Left lung (tissue), 10 donors: ENCODE data around the gene NRTN. TPM values are rescaled to one million over a fixed set of nuclear protein-coding genes. Genes with fewer than 3 reads are reported as not detected.
"Not testable (repeated sequence)": the region's sequence is repeated elsewhere in the genome, so short reads cannot be mapped to it uniquely, and the experiment has no call there.

Source experiments
- ATAC-seq: fragments of 200-7000 bp; cut with Tn5 transposase; one replicate; pipeline ENCODE4 v1.9.1; 2020; ENCODE audit warnings: moderate library complexity
- DNase-seq, 4 donors: peaks; one replicate each; pipeline ENCODE4 v3.0.0-alpha.2; 2013 to 2020
- H3K27ac ChIP-seq, 2 donors: fragments of 200-600 bp; sonication (generic) in 1 of 2; one replicate each; pipeline versions ENCODE4 v1.5.0 to v1.8.0; 2020 to 2021
- H3K27me3 ChIP-seq, 2 donors: fragments of 200-600 bp; sonication (generic) in 1 of 2; one replicate each; pipeline versions ENCODE4 v1.5.0 to v1.8.0; 2020 to 2021
- H3K36me3 ChIP-seq, 2 donors: fragments of 200-600 bp; sonication (generic) in 1 of 2; one replicate each; pipeline versions ENCODE4 v1.5.0 to v1.8.0; 2020 to 2021
- H3K4me1 ChIP-seq, 2 donors: fragments of 200-600 bp; one replicate each; pipeline ENCODE4 v1.8.0; 2021
- H3K4me3 ChIP-seq, 2 donors: fragments of 200-600 bp; sonication (generic) in 1 of 2; one replicate each; pipeline versions ENCODE4 v1.5.0 to v1.8.0; 2020 to 2021; ENCODE audit warnings: mild to moderate bottlenecking in 1 of 2
- H3K9me3 ChIP-seq, 2 donors: fragments of 200-600 bp; sonication (generic) in 1 of 2; one replicate each; pipeline versions ENCODE4 v1.5.0 to v1.8.0; 2020 to 2021
- CTCF ChIP-seq, 2 donors: fragments of 200-600 bp; sonication (generic) in 1 of 2; IDR thresholded peaks; one replicate each; pipeline versions ENCODE4 v1.5.0 to v1.8.0; 2021; ENCODE audit warnings: antibody characterized with exemption in 2 of 2
- intact Hi-C, 2 donors: fragments of 100-400 bp; cut with DNase I; formaldehyde crosslinking; loops; one replicate each; pipeline versions ENCODE4 v1.11.2 to v1.14.2; 2022
- polyA plus RNA-seq, 6 donors: library from polyadenylated mRNA; unstranded; fragments of 120-200 nt; gene quantifications; one replicate each; pipeline ENCODE4 v1.2.1, GENCODE V29; 2013; ENCODE audit not compliant: insufficient read length in 6 of 6
- total RNA-seq, 2 donors: library from RNA; stranded (reverse); fragmentation: NEBNext Ultra II Directional; extraction: Animal tissue kit (Norgen Biotek cat#: 25700); gene quantifications; one replicate each; pipeline ENCODE4 v1.2.1, GENCODE V29; 2021
- donor health status: DM: no; HTN: yes; CAD: no.
- donor health status: DM: no; HTN: no; CAD: no.

The NRTN gene
- total and polyA plus RNA-seq, 8 donors: 0.93 to 1.9 (median 1.5) TPM

- intact Hi-C loops: no loop called here
- DNase-seq: no peak
- H3K4me1 ChIP-seq: no peaks in the 10 kb centered on the region
- no peaks in the 10 kb centered on the region for H3K27me3 ChIP-seq
- no peaks in the 10 kb centered on the region for H3K36me3 ChIP-seq
- TF ChIP-seq CTCF (IDR thresholded peaks at IDR 0.05): no peak
- ATAC-seq: no peak
- H3K4me3 ChIP-seq: no peak overlapping the region
- H3K27ac ChIP-seq: no peak overlapping the region
- no peaks in the 10 kb centered on the region for H3K9me3 ChIP-seq
Observed at GRCh38 chr19:5864725-5865486, 60.0 kb downstream of the NRTN start.

DNA sequence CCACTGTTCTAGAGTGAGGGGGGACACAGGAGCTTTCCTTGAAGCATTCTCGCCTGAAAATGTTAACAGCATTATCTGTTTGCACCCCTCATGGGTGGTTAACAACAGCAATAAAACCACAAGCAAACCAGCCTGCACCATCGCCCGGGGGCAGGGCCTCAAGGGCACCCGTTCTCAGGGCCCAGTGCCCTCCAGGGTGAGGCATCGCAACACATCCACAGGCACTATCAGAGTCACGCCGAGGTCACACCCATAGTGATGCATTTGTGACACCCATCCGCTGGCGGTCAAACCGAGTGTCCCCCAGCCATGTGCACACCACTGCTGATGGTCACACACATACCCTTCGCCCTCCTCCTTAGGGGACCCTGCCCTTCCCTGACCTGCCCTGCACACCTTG lies 60.9 kb downstream of the NRTN start:
- no peak for DNase-seq
- no peak for ATAC-seq
- Histone ChIP-seq H3K27ac (no peak overlapping the region), H3K4me1 (no peaks in the 10 kb centered on the region), H3K4me3 (no peak overlapping the region), H3K27me3 (no peaks in the 10 kb centered on the region), H3K36me3 (no peaks in the 10 kb centered on the region), H3K9me3 (no peaks in the 10 kb centered on the region)
- intact Hi-C loops: no loop called here
- TF ChIP-seq CTCF (IDR thresholded peaks at IDR 0.05): no peak

DNA sequence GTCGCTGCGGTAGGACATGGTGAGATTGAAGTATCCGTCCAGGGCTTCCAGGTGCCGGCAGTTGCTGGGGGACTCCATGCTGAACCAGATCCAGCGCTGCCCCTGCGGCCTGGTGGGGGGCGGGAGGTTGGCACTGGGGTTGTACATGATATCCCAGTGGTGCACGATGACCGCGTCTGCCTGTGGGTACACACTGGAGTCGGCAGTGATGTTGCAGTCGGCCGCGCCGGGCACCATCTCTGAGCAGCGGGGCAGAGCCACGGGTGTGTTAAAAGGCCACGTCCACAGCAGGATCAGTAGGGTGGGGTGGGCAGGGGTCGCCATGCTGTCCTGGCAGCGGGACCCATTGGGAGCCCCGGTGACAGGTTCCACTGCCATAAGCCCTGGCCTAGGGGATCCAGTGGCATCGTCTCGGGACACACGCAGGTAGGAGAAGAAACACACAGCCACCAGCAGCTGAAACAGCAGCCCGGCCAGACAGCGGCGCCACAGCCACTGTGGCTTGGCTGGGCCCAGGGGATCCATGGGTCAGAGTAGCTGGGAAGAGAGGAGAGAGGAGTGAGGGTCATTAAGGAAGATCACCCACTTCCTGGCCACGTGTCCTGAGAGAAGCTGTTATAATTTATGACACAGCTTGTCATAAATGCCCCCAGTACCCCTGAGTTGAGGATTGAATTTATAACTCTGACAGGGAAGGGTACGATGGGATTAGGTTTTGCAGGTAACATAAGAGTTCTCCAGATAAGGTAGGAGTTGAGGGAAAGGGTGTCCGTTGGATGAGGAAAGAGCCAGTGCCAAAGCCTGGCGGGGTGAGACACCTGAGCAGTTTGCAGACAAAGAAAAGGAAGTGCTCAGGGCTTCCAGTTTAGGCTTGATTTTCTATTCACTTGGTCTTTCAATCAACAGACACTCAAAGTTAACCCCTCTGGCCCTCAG lies 62.6 kb downstream of the NRTN start:
- no peak for TF ChIP-seq CTCF (IDR thresholded peaks at IDR 0.05)
- Histone ChIP-seq H3K36me3 (no peaks in the 10 kb centered on the region), H3K4me3 (no peak overlapping the region), H3K27me3 (no peaks in the 10 kb centered on the region), H3K9me3 (no peaks in the 10 kb centered on the region), H3K27ac (no peak overlapping the region), H3K4me1 (no peaks in the 10 kb centered on the region)
- ATAC-seq (no peak), DNase-seq (no peak)
- intact Hi-C loops: no loop called here

DNA sequence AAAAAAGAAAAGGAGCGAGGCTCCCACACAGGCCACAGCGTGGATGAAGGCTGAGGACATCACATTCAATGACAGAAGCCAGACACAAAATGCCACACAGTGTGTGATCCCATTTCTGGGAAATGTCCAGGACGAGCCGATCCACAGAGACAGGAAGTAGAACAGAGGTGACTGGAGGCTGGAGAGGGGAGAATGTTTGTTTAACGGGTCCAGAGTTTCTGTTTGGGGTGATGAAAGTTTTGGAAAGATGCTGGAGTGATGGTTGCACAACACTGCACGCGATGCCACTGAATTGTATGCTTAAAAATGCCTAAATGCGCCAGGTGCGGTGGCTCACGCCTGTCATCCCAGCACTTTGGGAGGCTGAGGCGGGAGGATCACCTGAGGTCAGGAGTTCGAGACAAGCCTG lies 66.1 kb downstream of the NRTN start:
- no peaks in the 10 kb centered on the region for H3K36me3 ChIP-seq
- ATAC-seq: no peak
- H3K27ac ChIP-seq: no peak overlapping the region
- intact Hi-C loops: no loop called here
- H3K27me3 ChIP-seq: peaks cover 0 to under 1% of the 10 kb centered on the region in 2 donors
- TF ChIP-seq CTCF (IDR thresholded peaks at IDR 0.05): no peak
- H3K4me1 ChIP-seq: no peaks in the 10 kb centered on the region
- DNase-seq: no peak
- H3K4me3 ChIP-seq: no peak overlapping the region
- no peaks in the 10 kb centered on the region for H3K9me3 ChIP-seq

GRCh38 chr19:5873617-5874199 lies 68.8 kb downstream of the NRTN start:
- DNase-seq (peak in 1 of 4 donors; percentile 29), ATAC-seq (no peak)
- no peak for TF ChIP-seq CTCF (IDR thresholded peaks at IDR 0.05)
- H3K4me1 ChIP-seq: no peaks in the 10 kb centered on the region
- peaks cover 0 to 27% of the 10 kb centered on the region in 2 donors for H3K27me3 ChIP-seq
- no peak overlapping the region for H3K4me3 ChIP-seq
- H3K36me3 ChIP-seq: no peaks in the 10 kb centered on the region
- no peaks in the 10 kb centered on the region for H3K9me3 ChIP-seq
- intact Hi-C loops: no loop called here
- no peak overlapping the region for H3K27ac ChIP-seq

- H3K4me3 ChIP-seq, DNase-seq, ATAC-seq, intact Hi-C loops, H3K27ac ChIP-seq, H3K36me3 ChIP-seq, H3K9me3 ChIP-seq, H3K4me1 ChIP-seq: not testable (repeated sequence)
- peaks cover 0 to 35% of the 10 kb centered on the region in 2 donors for H3K27me3 ChIP-seq
Observed at GRCh38 chr19:5874496-5874895, 69.6 kb downstream of the NRTN start.
